Measurements from ENCODE around the gene NDUFA13.

Gene NDUFA13

DNA sequence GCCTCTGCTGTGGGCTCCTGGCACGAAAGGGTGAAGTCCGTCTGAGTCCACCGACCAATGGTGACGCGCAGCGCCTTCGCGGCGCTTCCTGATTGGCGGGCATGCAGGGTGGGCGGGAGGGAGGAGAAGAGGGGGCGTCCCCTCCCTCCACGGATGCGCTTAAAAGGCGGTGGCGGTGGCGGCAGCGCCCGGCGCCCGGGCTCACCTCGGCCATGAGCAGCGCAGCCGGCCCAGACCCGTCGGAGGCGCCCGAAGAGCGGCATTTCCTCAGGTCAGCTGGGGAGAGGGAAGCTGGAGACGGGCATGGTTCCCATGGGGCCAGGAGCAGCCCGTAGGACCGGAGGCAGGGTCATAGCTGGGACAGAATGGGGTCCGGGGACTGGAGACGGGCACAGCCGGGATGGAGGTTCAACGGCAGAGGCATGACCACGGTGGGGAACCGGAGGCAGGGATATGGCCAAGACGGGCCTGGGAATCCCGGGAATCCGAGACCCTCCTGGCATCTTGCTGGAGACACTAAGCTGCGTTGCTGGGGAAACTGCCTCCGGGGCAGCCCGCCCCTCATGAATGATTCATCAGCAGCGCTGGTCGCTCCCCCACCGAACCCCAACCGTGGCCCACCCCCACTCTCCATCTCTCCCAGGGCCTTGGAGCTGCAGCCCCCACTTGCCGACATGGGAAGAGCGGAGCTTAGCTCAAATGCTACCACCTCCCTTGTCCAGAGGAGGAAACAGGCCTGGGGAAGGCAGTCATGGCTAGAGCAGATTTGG is 12.9 kb downstream of the NDUFA13 start, which contains the start of gene YJEFN3:
TSS of gene YJEFN3 (plus strand) at position 191 of the 770 bp plus-strand sequence. CDS start at position 213, 22 bp downstream.
- H3K4me3 ChIP-seq (ENCODE audit: control insufficient read depth, low read depth, low read length) = no peak within 1 kb of the TSS
- TF ChIP-seq CTCF (conservative IDR thresholded peaks at IDR 0.05; ENCODE audit: control insufficient read depth, insufficient read depth, low read depth, low read length) = no peak
- no peak for DNase-seq (ENCODE audit: low read depth)

GRCh38 chr19:19529783-19530422 is 13.9 kb downstream of the NDUFA13 start:
- DNase-seq (ENCODE audit: low read depth) = no peak
- TF ChIP-seq CTCF (conservative IDR thresholded peaks at IDR 0.05; ENCODE audit: control insufficient read depth, insufficient read depth, low read depth, low read length) = no peak
- H3K4me3 ChIP-seq (ENCODE audit: control insufficient read depth, low read depth, low read length) = no peak overlapping the region

GRCh38 chr19:19530423-19530804 is 14.4 kb downstream of the NDUFA13 start:
- no peak for TF ChIP-seq CTCF (conservative IDR thresholded peaks at IDR 0.05; ENCODE audit: control insufficient read depth, insufficient read depth, low read depth, low read length)
- H3K4me3 ChIP-seq (ENCODE audit: control insufficient read depth, low read depth, low read length) = no peak overlapping the region
- DNase-seq (ENCODE audit: low read depth) = peak; percentile 34

GRCh38 chr19:19530889-19531288 is 14.9 kb downstream of the NDUFA13 start:
- no peak overlapping the region for H3K4me3 ChIP-seq (ENCODE audit: control insufficient read depth, low read depth, low read length)
- no peak for DNase-seq (ENCODE audit: low read depth)
- TF ChIP-seq CTCF (conservative IDR thresholded peaks at IDR 0.05; ENCODE audit: control insufficient read depth, insufficient read depth, low read depth, low read length) = no peak

- peak; percentile 80 for TF ChIP-seq CTCF (conservative IDR thresholded peaks at IDR 0.05; ENCODE audit: control insufficient read depth, insufficient read depth, low read depth, low read length)
- H3K4me3 ChIP-seq (ENCODE audit: control insufficient read depth, low read depth, low read length) = no peak overlapping the region
- peak; percentile 48 for DNase-seq (ENCODE audit: low read depth)
Measured at GRCh38 chr19:19531951-19532805, 16.2 kb downstream of the NDUFA13 start.

- H3K4me3 ChIP-seq (ENCODE audit: control insufficient read depth, low read depth, low read length) = no peak overlapping the region
- no peak for TF ChIP-seq CTCF (conservative IDR thresholded peaks at IDR 0.05; ENCODE audit: control insufficient read depth, insufficient read depth, low read depth, low read length)
- DNase-seq (ENCODE audit: low read depth) = no peak
Measured at GRCh38 chr19:19532806-19533701, 17.0 kb downstream of the NDUFA13 start.
